Stimulated activated effector memory CD8-positive, alpha-beta T cell treated with anti-CD3 and anti-CD28 coated beads, Interleukin-12 subunit alpha, Interleukin-12 subunit beta, amount 100 ng/mL, for 72 hours (primary cell): ENCODE results near the gene ASPA.
"Not testable (repeated sequence)": the region's sequence is repeated elsewhere in the genome, so short reads cannot be mapped to it uniquely, and the experiment has no call there.

Source experiments
- ATAC-seq: fragments of 150-1000 bp; cut with Tn5 transposase; 2 replicates; pipeline ENCODE4 v1.10.0; 2021
- DNase-seq, 2 donors: peaks; one replicate each; pipeline ENCODE4 v3.0.0; 2021 to 2022; ENCODE audit warnings: low spot score in 2 of 2
- H3K27ac Mint-ChIP-seq: one replicate; pipeline ENCODE4 v1.8.0; 2022; ENCODE audit warnings: mild to moderate bottlenecking, mixed read lengths
- H3K36me3 Mint-ChIP-seq: one replicate; pipeline ENCODE4 v1.8.0; 2022; ENCODE audit warnings: mild to moderate bottlenecking, mixed read lengths
- H3K4me1 Mint-ChIP-seq: one replicate; pipeline ENCODE4 v1.8.0; 2022; ENCODE audit warnings: mixed read lengths
- H3K4me3 Mint-ChIP-seq: one replicate; pipeline ENCODE4 v1.8.0; 2022; ENCODE audit warnings: mild to moderate bottlenecking, mixed read lengths
- H3K9me3 Mint-ChIP-seq: one replicate; pipeline ENCODE4 v1.8.0; 2022; ENCODE audit warnings: mixed read lengths

The ASPA gene

GRCh38 chr17:3485481-3486068 lies 9.8 kb downstream of the ASPA start:
- ATAC-seq (no peak), DNase-seq (no peak)
- H3K36me3 Mint-ChIP-seq = no peaks in the 10 kb centered on the region
- no peak overlapping the region for H3K4me3 Mint-ChIP-seq
- H3K4me1 Mint-ChIP-seq = no peaks in the 10 kb centered on the region
- no peaks in the 10 kb centered on the region for H3K9me3 Mint-ChIP-seq
- no peak overlapping the region for H3K27ac Mint-ChIP-seq

DNA sequence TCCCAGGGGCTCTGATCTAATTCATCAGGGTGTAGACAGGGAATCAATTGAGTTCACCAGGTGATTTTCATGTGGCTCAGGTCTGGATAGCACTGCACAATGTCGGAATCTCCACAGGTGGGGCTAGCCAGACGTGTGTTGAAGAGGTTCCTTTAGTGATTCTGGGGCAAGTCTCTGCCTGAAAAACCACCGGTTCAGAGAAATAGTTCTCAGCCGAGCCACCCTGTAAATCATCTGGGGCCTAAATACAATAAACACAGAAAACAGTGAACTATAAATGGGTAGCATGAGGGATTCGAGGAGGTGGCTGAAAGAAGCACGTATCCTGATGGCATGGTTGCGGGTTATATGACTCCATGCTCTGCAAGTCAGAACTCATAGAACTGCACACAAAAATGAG lies 21.3 kb downstream of the ASPA start:
- H3K9me3 Mint-ChIP-seq = no peaks in the 10 kb centered on the region
- no peak overlapping the region for H3K27ac Mint-ChIP-seq
- ATAC-seq = no peak
- no peaks in the 10 kb centered on the region for H3K36me3 Mint-ChIP-seq
- no peak overlapping the region for H3K4me3 Mint-ChIP-seq
- DNase-seq = no peak
- no peaks in the 10 kb centered on the region for H3K4me1 Mint-ChIP-seq

DNA sequence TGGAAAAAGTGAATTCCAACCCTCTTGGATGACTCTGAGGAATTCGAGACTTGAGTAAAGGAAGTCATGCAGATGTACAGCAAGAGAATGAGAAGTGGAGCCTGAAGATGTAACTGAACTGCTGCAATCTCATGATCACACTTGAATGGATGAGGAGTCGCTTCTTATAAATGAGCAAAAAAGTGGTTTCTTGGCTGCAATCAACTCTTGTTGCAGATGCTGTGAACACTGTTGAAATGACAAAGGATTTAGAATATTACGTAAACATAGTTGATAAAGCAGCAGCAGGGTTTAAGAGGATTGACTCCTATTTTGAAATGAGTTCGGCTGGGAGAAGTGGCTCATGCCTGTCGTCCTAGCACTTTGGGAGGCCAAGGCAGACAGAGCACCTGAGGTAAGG lies 25.5 kb downstream of the ASPA start:
- Mint-ChIP-seq H3K4me3 (no peak overlapping the region), H3K9me3 (no peaks in the 10 kb centered on the region), H3K4me1 (no peaks in the 10 kb centered on the region), H3K36me3 (no peaks in the 10 kb centered on the region), H3K27ac (no peak overlapping the region)
- no peak for ATAC-seq
- DNase-seq = no peak

- H3K36me3 Mint-ChIP-seq = no peaks in the 10 kb centered on the region
- no peaks in the 10 kb centered on the region for H3K9me3 Mint-ChIP-seq
- H3K4me1 Mint-ChIP-seq = no peaks in the 10 kb centered on the region
- no peak for DNase-seq
- H3K4me3 Mint-ChIP-seq = no peak overlapping the region
- no peak for ATAC-seq
- no peak overlapping the region for H3K27ac Mint-ChIP-seq
Measured at GRCh38 chr17:3502466-3502865, 26.7 kb downstream of the ASPA start.

DNA sequence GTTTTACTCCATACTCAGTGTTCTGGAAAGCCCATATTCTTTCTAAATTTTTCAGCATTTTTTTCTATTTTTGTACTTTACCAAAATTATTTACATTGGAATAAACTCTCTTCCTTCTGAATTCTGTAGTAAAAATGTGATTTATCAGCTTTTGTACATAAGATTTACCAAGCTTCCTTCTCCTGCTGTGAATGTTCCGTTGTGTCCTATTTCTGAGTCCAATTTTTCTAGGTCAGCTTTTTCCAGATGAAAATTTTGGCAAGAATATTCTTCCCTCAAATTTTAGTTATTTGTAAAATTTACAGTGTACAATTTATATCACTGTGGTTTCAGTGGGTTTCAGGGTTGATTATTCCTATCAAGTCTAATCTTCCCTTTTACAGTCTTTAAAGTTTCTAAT lies 27.5 kb downstream of the ASPA start:
- DNase-seq = no peak
- H3K27ac Mint-ChIP-seq = no peak overlapping the region
- no peak for ATAC-seq
- no peaks in the 10 kb centered on the region for H3K36me3 Mint-ChIP-seq
- H3K4me3 Mint-ChIP-seq = no peak overlapping the region
- no peaks in the 10 kb centered on the region for H3K4me1 Mint-ChIP-seq
- no peaks in the 10 kb centered on the region for H3K9me3 Mint-ChIP-seq

DNA sequence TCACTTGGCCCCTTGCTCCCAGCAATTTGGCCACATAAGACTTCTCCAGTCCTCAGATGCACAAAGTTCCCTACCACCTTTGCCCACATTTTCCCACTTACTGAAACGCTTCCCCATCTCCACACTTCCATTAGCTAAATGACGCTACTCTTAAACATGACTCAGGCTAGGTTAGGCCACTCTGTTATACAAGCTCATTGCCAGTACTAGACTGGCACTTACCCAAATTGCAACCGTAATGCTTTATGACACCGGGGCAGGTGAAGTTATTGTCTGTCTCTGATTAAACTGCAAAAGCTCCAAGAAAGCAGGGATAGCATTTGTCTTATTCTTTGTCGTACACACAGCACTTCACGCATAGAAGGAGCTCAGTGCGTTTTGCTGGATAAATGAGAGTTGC lies 29.2 kb downstream of the ASPA start:
- ATAC-seq (no peak), DNase-seq (no peak)
- H3K27ac Mint-ChIP-seq = no peak overlapping the region
- H3K4me1 Mint-ChIP-seq = no peaks in the 10 kb centered on the region
- H3K9me3 Mint-ChIP-seq = no peaks in the 10 kb centered on the region
- no peaks in the 10 kb centered on the region for H3K36me3 Mint-ChIP-seq
- H3K4me3 Mint-ChIP-seq = no peak overlapping the region

GRCh38 chr17:3506054-3506453 lies 30.3 kb downstream of the ASPA start:
- DNase-seq (no peak), ATAC-seq (no peak)
- no peaks in the 10 kb centered on the region for H3K4me1 Mint-ChIP-seq
- H3K36me3 Mint-ChIP-seq = no peaks in the 10 kb centered on the region
- no peak overlapping the region for H3K27ac Mint-ChIP-seq
- H3K4me3 Mint-ChIP-seq = no peak overlapping the region
- no peaks in the 10 kb centered on the region for H3K9me3 Mint-ChIP-seq

- Mint-ChIP-seq H3K9me3 (no peaks in the 10 kb centered on the region), H3K4me3 (no peak overlapping the region), H3K4me1 (no peaks in the 10 kb centered on the region), H3K27ac (no peak overlapping the region), H3K36me3 (no peaks in the 10 kb centered on the region)
- no peak for DNase-seq
- ATAC-seq = no peak
Measured at GRCh38 chr17:3507071-3507470, 31.3 kb downstream of the ASPA start.

- no peak overlapping the region for H3K4me3 Mint-ChIP-seq
- H3K27ac Mint-ChIP-seq = no peak overlapping the region
- H3K36me3 Mint-ChIP-seq = no peaks in the 10 kb centered on the region
- no peak for ATAC-seq
- no peak for DNase-seq
- no peaks in the 10 kb centered on the region for H3K9me3 Mint-ChIP-seq
- H3K4me1 Mint-ChIP-seq = no peaks in the 10 kb centered on the region
Measured at GRCh38 chr17:3507869-3508268, 32.1 kb downstream of the ASPA start.

DNA sequence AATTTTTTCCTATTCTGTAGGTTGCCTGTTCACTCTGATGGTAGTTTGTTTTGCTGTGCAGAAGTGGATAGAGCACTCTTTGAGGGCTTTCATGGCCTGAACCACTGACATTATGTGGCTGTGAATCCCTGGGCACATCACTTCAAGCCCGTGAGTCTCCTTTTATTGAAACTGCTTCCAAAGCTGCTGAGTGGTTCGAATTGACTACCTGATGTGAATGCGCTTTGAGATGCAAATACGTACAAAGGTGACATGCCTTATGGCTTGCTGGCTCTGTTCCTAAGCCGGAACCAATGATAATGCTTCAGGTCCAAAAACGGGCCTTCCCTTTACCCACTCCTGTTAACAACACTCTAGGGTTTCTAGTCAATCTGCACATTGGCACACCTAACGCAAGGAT lies 34.3 kb downstream of the ASPA start:
- no peak overlapping the region for H3K27ac Mint-ChIP-seq
- no peak overlapping the region for H3K4me3 Mint-ChIP-seq
- H3K9me3 Mint-ChIP-seq = no peaks in the 10 kb centered on the region
- ATAC-seq = no peak
- no peak for DNase-seq
- H3K36me3 Mint-ChIP-seq = no peaks in the 10 kb centered on the region
- H3K4me1 Mint-ChIP-seq = no peaks in the 10 kb centered on the region

- Mint-ChIP-seq H3K4me3 (no peak overlapping the region), H3K9me3 (no peaks in the 10 kb centered on the region), H3K4me1 (no peaks in the 10 kb centered on the region), H3K27ac (no peak overlapping the region), H3K36me3 (no peaks in the 10 kb centered on the region)
- ATAC-seq = no peak
- no peak for DNase-seq
Measured at GRCh38 chr17:3511852-3512504, 36.2 kb downstream of the ASPA start.

- no peaks in the 10 kb centered on the region for H3K36me3 Mint-ChIP-seq
- H3K4me1 Mint-ChIP-seq = no peaks in the 10 kb centered on the region
- H3K27ac Mint-ChIP-seq = no peak overlapping the region
- H3K4me3 Mint-ChIP-seq = no peak overlapping the region
- H3K9me3 Mint-ChIP-seq = no peaks in the 10 kb centered on the region
- DNase-seq (no peak), ATAC-seq (no peak)
Measured at GRCh38 chr17:3512505-3513171, 36.8 kb downstream of the ASPA start.

DNA sequence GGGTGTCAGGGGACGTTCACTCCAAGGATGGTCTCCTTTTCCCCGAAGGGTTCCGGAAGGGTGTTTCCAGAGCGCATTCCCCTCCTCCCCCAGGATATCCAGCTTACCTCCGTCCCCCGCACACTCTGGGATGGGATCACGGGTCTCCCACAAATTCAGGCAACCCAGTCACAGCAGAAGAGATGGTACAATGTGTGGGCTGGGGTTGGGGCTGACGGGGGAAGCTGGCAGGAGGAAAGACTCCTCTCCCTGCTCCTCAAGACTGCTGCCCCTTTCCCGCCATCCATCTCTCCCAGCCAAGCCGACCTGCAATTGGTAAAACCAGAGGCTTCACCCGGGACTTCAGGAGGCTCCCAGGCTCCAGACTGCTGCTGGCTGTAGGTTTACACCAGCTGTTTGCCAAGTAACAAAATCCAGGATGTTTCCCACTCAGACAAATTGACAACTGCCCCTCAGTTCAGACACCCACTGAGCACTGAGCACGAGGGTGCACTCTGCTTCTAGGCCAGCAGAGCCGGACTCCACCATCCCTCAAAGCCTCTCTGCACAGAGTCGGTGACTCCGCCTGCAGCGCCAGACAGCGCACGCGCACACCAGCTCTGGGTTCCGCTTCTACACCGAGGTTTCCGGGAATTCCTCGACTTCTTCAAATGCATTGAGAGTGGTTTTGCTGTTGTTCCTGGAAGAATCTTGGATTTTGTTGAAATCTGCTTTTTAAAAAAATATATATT lies 37.7 kb downstream of the ASPA start:
- ATAC-seq (no peak), DNase-seq (no peak)
- no peaks in the 10 kb centered on the region for H3K36me3 Mint-ChIP-seq
- H3K9me3 Mint-ChIP-seq = no peaks in the 10 kb centered on the region
- H3K4me1 Mint-ChIP-seq = no peaks in the 10 kb centered on the region
- peak overlapping the region; percentile 36 for H3K4me3 Mint-ChIP-seq
- H3K27ac Mint-ChIP-seq = no peak overlapping the region

DNA sequence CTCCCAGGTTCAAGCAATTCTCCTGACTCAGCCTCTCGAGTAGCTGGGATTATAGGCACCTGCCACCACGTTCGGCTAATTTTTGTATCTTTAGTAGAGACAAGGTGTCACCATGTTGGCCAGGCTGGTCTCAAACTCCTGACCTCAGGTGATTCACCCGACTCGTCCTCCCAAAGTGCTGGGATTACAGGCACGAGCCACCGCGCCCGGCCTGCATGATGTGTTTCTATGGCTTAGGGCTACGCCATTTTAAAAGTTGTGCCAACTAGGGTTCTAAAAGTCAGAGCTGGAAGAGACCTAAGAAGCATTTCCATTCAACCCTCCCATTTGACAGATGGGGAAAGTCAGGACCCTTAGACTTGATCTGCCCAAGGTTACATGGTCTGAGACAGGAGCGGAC lies 38.4 kb downstream of the ASPA start:
- H3K9me3 Mint-ChIP-seq, H3K4me3 Mint-ChIP-seq, H3K27ac Mint-ChIP-seq, H3K36me3 Mint-ChIP-seq, ATAC-seq, H3K4me1 Mint-ChIP-seq, DNase-seq: not testable (repeated sequence)

- Mint-ChIP-seq H3K4me1 (no peaks in the 10 kb centered on the region), H3K36me3 (no peaks in the 10 kb centered on the region), H3K27ac (no peak overlapping the region), H3K9me3 (no peaks in the 10 kb centered on the region), H3K4me3 (no peak overlapping the region)
- ATAC-seq (peak; percentile 55), DNase-seq (no peak)
Measured at GRCh38 chr17:3514873-3515272, 39.1 kb downstream of the ASPA start.

- H3K4me3 Mint-ChIP-seq, H3K27ac Mint-ChIP-seq, H3K4me1 Mint-ChIP-seq, H3K9me3 Mint-ChIP-seq, DNase-seq, H3K36me3 Mint-ChIP-seq, ATAC-seq: not testable (repeated sequence)
Measured at GRCh38 chr17:3519472-3519871, 43.7 kb downstream of the ASPA start.
